HEK293 (cell line): ENCODE results near the gene EFCAB14.

ENCODE experiments used
- SP7 ChIP-seq: fragments of 450-650 bp; formaldehyde crosslinking; IDR thresholded peaks from 2 replicates; pipeline ENCODE4 v1.5.1; 2016; ENCODE audit warnings: missing biosample characterization, missing genetic modification characterization
- TCF7L2 ChIP-seq: IDR thresholded peaks from 2 replicates; pipeline ENCODE4 v1.6.1; 2011; ENCODE audit warnings: low read depth, mild to moderate bottlenecking, inconsistent platforms, low read length, moderate library complexity, borderline replicate concordance
- ZBTB17 ChIP-seq: fragments of 450-650 bp; formaldehyde crosslinking; IDR thresholded peaks from 2 replicates; pipeline ENCODE4 v1.5.1; 2016; ENCODE audit warnings: missing biosample characterization, missing genetic modification characterization
- ZBTB21 ChIP-seq: fragments of 450-650 bp; formaldehyde crosslinking; IDR thresholded peaks from 2 replicates; pipeline ENCODE4 v1.5.1; 2017; ENCODE audit warnings: missing biosample characterization, missing genetic modification characterization
- ZFP3 ChIP-seq: fragments of 450-650 bp; formaldehyde crosslinking; IDR thresholded peaks from 2 replicates; pipeline ENCODE4 v1.5.1; 2016; ENCODE audit warnings: low read depth, missing biosample characterization, missing genetic modification characterization
- ZNF174 ChIP-seq: fragments of 450-650 bp; formaldehyde crosslinking; IDR thresholded peaks from 2 replicates; pipeline ENCODE4 v1.5.0; 2017; ENCODE audit warnings: missing biosample characterization, mild to moderate bottlenecking, missing genetic modification characterization
- ZNF292 ChIP-seq: fragments of 450-650 bp; formaldehyde crosslinking; IDR thresholded peaks from 2 replicates; pipeline ENCODE4 v1.5.1; 2016; ENCODE audit warnings: low read depth, missing biosample characterization, missing genetic modification characterization, borderline replicate concordance
- ZNF302 ChIP-seq: fragments of 450-650 bp; formaldehyde crosslinking; IDR thresholded peaks from 2 replicates; pipeline ENCODE4 v1.5.1; 2016; ENCODE audit warnings: missing biosample characterization, missing genetic modification characterization, low read depth
- ZNF530 ChIP-seq: fragments of 450-650 bp; formaldehyde crosslinking; IDR thresholded peaks from 2 replicates; pipeline ENCODE4 v1.5.1; 2016; ENCODE audit warnings: low read depth, missing biosample characterization, missing genetic modification characterization
- TF ChIP-seq, protein P1 (sequence below): fragments of 450-650 bp; formaldehyde crosslinking; IDR thresholded peaks from 2 replicates; pipeline ENCODE4 v1.5.1; 2016; ENCODE audit warnings: missing biosample characterization, missing genetic modification characterization

DNA sequence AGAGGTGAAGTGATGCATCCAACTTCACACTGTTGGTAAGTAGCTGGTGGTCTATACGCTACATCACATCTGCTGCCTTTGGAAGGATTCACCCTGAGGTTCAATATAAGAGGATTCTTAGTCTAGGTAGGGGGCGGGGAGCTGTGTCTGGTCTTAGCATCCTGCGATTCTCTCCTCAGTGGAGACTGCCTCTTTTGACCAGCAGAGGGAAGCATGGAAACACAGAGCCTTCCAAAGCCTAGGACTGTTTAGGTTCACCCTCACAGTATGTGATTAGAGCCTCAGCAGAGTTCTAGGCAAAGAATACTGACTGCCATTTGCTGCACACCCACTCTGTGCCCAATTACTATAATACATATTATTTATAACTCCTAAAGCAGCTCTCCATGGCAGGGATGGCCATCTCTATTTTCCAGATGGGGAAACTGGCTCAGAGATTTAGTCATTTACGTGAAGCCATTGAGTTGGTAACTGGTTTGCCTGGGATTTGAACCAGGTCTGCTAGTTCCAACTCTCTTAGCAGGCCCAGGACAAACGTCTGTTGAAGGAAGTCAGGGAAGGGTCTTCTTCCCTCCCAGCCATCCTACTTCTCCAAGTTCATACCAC, 28.9 kb upstream of the EFCAB14 start:
- no peak for TF ChIP-seq ZBTB17
- TF ChIP-seq, protein P1, sequence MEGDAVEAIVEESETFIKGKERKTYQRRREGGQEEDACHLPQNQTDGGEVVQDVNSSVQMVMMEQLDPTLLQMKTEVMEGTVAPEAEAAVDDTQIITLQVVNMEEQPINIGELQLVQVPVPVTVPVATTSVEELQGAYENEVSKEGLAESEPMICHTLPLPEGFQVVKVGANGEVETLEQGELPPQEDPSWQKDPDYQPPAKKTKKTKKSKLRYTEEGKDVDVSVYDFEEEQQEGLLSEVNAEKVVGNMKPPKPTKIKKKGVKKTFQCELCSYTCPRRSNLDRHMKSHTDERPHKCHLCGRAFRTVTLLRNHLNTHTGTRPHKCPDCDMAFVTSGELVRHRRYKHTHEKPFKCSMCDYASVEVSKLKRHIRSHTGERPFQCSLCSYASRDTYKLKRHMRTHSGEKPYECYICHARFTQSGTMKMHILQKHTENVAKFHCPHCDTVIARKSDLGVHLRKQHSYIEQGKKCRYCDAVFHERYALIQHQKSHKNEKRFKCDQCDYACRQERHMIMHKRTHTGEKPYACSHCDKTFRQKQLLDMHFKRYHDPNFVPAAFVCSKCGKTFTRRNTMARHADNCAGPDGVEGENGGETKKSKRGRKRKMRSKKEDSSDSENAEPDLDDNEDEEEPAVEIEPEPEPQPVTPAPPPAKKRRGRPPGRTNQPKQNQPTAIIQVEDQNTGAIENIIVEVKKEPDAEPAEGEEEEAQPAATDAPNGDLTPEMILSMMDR (tag by site-specific recombination), result peak; percentile 75
- TF ChIP-seq ZBTB21 (tag by site-specific recombination), result no peak
- no peak for TF ChIP-seq ZNF530 (tag by site-specific recombination)
- TF ChIP-seq ZNF174 (tag by site-specific recombination), result no peak
- TF ChIP-seq SP7 (tag by site-specific recombination), result no peak
- no peak for TF ChIP-seq ZNF302 (tag by site-specific recombination)
- TF ChIP-seq TCF7L2, result no peak
- no peak for TF ChIP-seq ZNF292
- no peak for TF ChIP-seq ZFP3 (tag by site-specific recombination)
